Gastrocnemius medialis (tissue), 4 donors: ENCODE measurements around the gene MAML3.

Experiments
- CTCF ChIP-seq, 5 experiments: fragments of 450-650 bp in 3 of 5; fragments of 200-600 bp in 2 of 5; sonication (generic) in 2 of 5; IDR thresholded peaks in 4 of 5; conservative IDR thresholded peaks in 1 of 5; 1 replicate in 4 of 5; 2 replicates in 1 of 5; pipeline ENCODE4 v1.5.1; 2016 to 2019; ENCODE audit warnings: antibody characterized with exemption in 5 of 5, mild to moderate bottlenecking in 3 of 5, moderate library complexity in 3 of 5
- POLR2A ChIP-seq, 2 donors: fragments of 450-650 bp; IDR thresholded peaks; one replicate each; pipeline ENCODE4 v1.6.1; 2017; ENCODE audit warnings: antibody characterized with exemption in 2 of 2, mild to moderate bottlenecking in 2 of 2, moderate library complexity in 2 of 2

GRCh38 chr4:140180577-140180976 is 26.6 kb upstream of the MAML3 start:
- no peak for TF ChIP-seq CTCF (IDR thresholded peaks at IDR 0.05 in 4 of 5, conservative IDR thresholded peaks at IDR 0.05 in 1 of 5)
- no peak for TF ChIP-seq POLR2A (IDR thresholded peaks at IDR 0.05)
